NB4 (cell line): Measurements from ENCODE around the gene SLC41A3.

ENCODE experiments used
- CTCF ChIP-seq: IDR thresholded peaks from one replicate; pipeline ENCODE4 v1.5.1; 2012; ENCODE audit warnings: low read depth, low read length
- MAX ChIP-seq: IDR thresholded peaks from 2 replicates; pipeline ENCODE4 v1.6.1; 2011; ENCODE audit warnings: low read depth, low read length
- POLR2A ChIP-seq: IDR thresholded peaks from 2 replicates; pipeline ENCODE4 v1.6.1; 2011; ENCODE audit warnings: mild to moderate bottlenecking; ENCODE audit not compliant: insufficient read length; ENCODE audit errors: extremely low read depth

- no peak for TF ChIP-seq CTCF
- no peak for TF ChIP-seq POLR2A
- TF ChIP-seq MAX, result no peak
Observed at GRCh38 chr3:126113238-126113555, 29.3 kb upstream of the SLC41A3 start.
